Muscle layer of colon (tissue), 2 donors: ENCODE measurements around the gene LCE3B.

Experiments
- H3K27ac ChIP-seq: one replicate; pipeline ENCODE4 v1.7.0; 2013; ENCODE audit warnings: low read depth, mild to moderate bottlenecking, low read length, moderate library complexity
- H3K27me3 ChIP-seq, 2 donors: one replicate each; pipeline ENCODE4 v1.7.0; 2013; ENCODE audit warnings: low read length in 2 of 2, mild to moderate bottlenecking in 2 of 2; ENCODE audit not compliant: insufficient read depth in 2 of 2, control insufficient read depth in 1 of 2
- H3K36me3 ChIP-seq: one replicate; pipeline ENCODE4 v1.7.0; 2013; ENCODE audit warnings: mild to moderate bottlenecking, low read length; ENCODE audit not compliant: insufficient read depth
- H3K4me1 ChIP-seq: one replicate; pipeline ENCODE4 v1.7.0; 2013; ENCODE audit warnings: mild to moderate bottlenecking, low read length; ENCODE audit not compliant: insufficient read depth
- H3K4me3 ChIP-seq, 2 donors: one replicate each; pipeline ENCODE4 v1.7.0; 2013; ENCODE audit warnings: low read length in 2 of 2, low read depth in 1 of 2, mild to moderate bottlenecking in 1 of 2, moderate library complexity in 1 of 2
- H3K9ac ChIP-seq: one replicate; pipeline ENCODE4 v1.7.0; 2013; ENCODE audit warnings: low read length
- H3K9me3 ChIP-seq: one replicate; pipeline ENCODE4 v1.7.0; 2013; ENCODE audit warnings: mild to moderate bottlenecking, low read length
- donor health status: abdominal sarcoma.
- donor health status: Adenocarcinoma of cecum.

Gene LCE3B

DNA sequence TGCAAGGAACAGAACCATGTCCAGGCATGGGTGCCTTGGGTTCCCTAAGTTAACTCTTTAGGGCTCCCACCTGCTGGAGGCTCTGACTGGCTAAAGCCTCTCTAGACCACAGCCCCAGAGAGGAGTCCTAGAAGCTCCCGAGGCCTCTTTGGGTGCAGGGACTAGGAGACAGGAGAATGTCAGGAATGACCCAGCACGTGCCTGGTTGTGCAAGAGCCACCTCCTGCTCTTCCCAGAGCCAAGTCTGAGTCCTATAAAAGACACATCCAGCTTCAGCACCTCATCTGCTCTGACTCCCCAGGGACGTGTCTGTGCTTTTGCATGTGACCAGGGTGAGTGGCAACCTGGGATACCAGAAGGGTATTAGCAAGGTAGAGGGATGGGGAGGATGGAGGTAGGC is 49.5 kb downstream of the LCE3B start, which contains the start of gene LCE2D:
Gene LCE2D (plus strand): TSS at position 283 of the 400 bp plus-strand sequence. CDS start 726 bp downstream, outside the sequence.
- Histone ChIP-seq H3K27me3 (no peaks in the 10 kb centered on the region), H3K36me3 (no peaks in the 10 kb centered on the region), H3K9me3 (no peaks in the 10 kb centered on the region), H3K27ac (no peak within 1 kb of the TSS), H3K4me1 (no peaks in the 10 kb centered on the region), H3K4me3 (no peak within 1 kb of the TSS), H3K9ac (no peak within 1 kb of the TSS)
